ENCODE measurements around the gene APOA5. TPM values are rescaled to one million over a fixed set of nuclear protein-coding genes. Genes with fewer than 3 reads are reported as not detected.

Gene APOA5
- total and polyA plus RNA-seq, 2 of the 13 experiments (the other 11 are each of a cell fraction or from before 2014, with no cell fraction given): 44.0 to 49.1 TPM

GRCh38 chr11:116826751-116827431 lies 35.2 kb upstream of the APOA5 start (continued):
- 0 out of 2 replicates have a peak, but pooled peaks have one; percentile 15 for TF ChIP-seq HOXA9 (CRISPR knock-in tag; IDR thresholded peaks at IDR 0.05; ENCODE audit: borderline replicate concordance)
- peak; percentile 70; the same call in 1 of the 2 replicates for TF ChIP-seq IRF9 (CRISPR knock-in tag; IDR thresholded peaks at IDR 0.05; ENCODE audit: borderline replicate concordance)
- TF ChIP-seq MXD4 (CRISPR knock-in tag; IDR thresholded peaks at IDR 0.05): 0 out of 2 replicates have a peak, but pooled peaks have one; percentile 49
- no peak; the same call in 1 of the 2 replicates for TF ChIP-seq ZNF30 (CRISPR knock-in tag; IDR thresholded peaks at IDR 0.05)
- no peak for TF ChIP-seq ZNF180 (CRISPR knock-in tag; IDR thresholded peaks at IDR 0.05; ENCODE audit: borderline replicate concordance, low read depth)
- TF ChIP-seq HOXD1 (CRISPR knock-in tag; IDR thresholded peaks at IDR 0.05): peak; percentile 20; the same call in 1 of the 2 replicates
- 0 out of 2 replicates have a peak, but pooled peaks have one; percentile 60 for TF ChIP-seq ZNF337 (CRISPR knock-in tag; IDR thresholded peaks at IDR 0.05; ENCODE audit: borderline replicate concordance, low read depth)
- TF ChIP-seq FIP1L1 (IDR thresholded peaks at IDR 0.05; ENCODE audit: borderline replicate concordance, insufficient read depth, low read depth, low read length): no peak
- TF ChIP-seq ZFP82 (CRISPR knock-in tag; IDR thresholded peaks at IDR 0.05; ENCODE audit: borderline replicate concordance): no peak
- no peak for TF ChIP-seq WIZ (CRISPR knock-in tag; IDR thresholded peaks at IDR 0.05)
- TF ChIP-seq ARID4A (CRISPR knock-in tag; IDR thresholded peaks at IDR 0.05; ENCODE audit: borderline replicate concordance): peak; percentile 81; the same call in 1 of the 2 replicates
- TF ChIP-seq ELK4 (CRISPR knock-in tag; IDR thresholded peaks at IDR 0.05; ENCODE audit: borderline replicate concordance): no peak
- TF ChIP-seq DMAP1 (CRISPR knock-in tag; IDR thresholded peaks at IDR 0.05): no peak; the same call in 1 of the 2 replicates
- peak; percentile 57; the same call in 1 of the 2 replicates for TF ChIP-seq ZNF281 (CRISPR knock-in tag; IDR thresholded peaks at IDR 0.05; ENCODE audit: borderline replicate concordance)
- no peak; the same call in 1 of the 2 replicates for TF ChIP-seq CBFB (CRISPR knock-in tag; IDR thresholded peaks at IDR 0.05)
- TF ChIP-seq TEAD2 (CRISPR knock-in tag; IDR thresholded peaks at IDR 0.05): no peak
- no peak for TF ChIP-seq ATAD3A (CRISPR knock-in tag; IDR thresholded peaks at IDR 0.05)
- no peak for TF ChIP-seq ZNF773 (CRISPR knock-in tag; IDR thresholded peaks at IDR 0.05; ENCODE audit: borderline replicate concordance)

Data from HepG2 (cell line).